Peyer's patch (tissue), 4 donors: ENCODE results near the gene LBH. TPM values are rescaled to one million over a fixed set of nuclear protein-coding genes. Genes with fewer than 3 reads are reported as not detected.

Experiments
- DNase-seq, 3 donors: peaks; one replicate each; pipeline ENCODE4 v3.0.0-alpha.2; 2017 to 2019
- H3K27ac ChIP-seq, 4 donors: fragments of 200-600 bp; sonication (generic); one replicate each; pipeline ENCODE4 v1.5.1; 2016 to 2019
- H3K27me3 ChIP-seq, 2 donors: fragments of 200-600 bp; sonication (generic); one replicate each; pipeline ENCODE4 v1.5.1; 2019
- H3K36me3 ChIP-seq, 3 donors: fragments of 200-600 bp; sonication (generic); one replicate each; pipeline ENCODE4 v1.5.1; 2016 to 2019
- H3K4me1 ChIP-seq, 4 donors: fragments of 200-600 bp; sonication (generic); one replicate each; pipeline ENCODE4 v1.5.1; 2016 to 2019
- H3K4me3 ChIP-seq, 4 donors: fragments of 200-600 bp; sonication (generic); 1 replicate in 3 of 4; 2 replicates in 1 of 4; pipeline ENCODE4 v1.5.1; 2016 to 2019; ENCODE audit warnings: mild to moderate bottlenecking in 1 of 4
- H3K9me3 ChIP-seq, 4 donors: fragments of 200-600 bp; sonication (generic); one replicate each; pipeline ENCODE4 v1.5.1; 2016 to 2019; ENCODE audit warnings: mild to moderate bottlenecking in 1 of 4
- CTCF ChIP-seq, 6 experiments: fragments of 450-650 bp in 4 of 6; fragments of 200-600 bp in 2 of 6; sonication (generic) in 1 of 6; IDR thresholded peaks; one replicate each; pipeline ENCODE4 v1.5.1; 2017 to 2019; ENCODE audit warnings: antibody characterized with exemption in 6 of 6, mild to moderate bottlenecking in 3 of 6, moderate library complexity in 1 of 6
- POLR2A ChIP-seq, 2 donors: fragments of 450-650 bp; IDR thresholded peaks; one replicate each; pipeline ENCODE4 v1.5.1; 2017; ENCODE audit warnings: antibody characterized with exemption in 2 of 2, mild to moderate bottlenecking in 2 of 2, moderate library complexity in 2 of 2
- total RNA-seq, 4 donors: library from RNA; depleted of rRNA; stranded (reverse); fragments of >200 nt; gene quantifications; one replicate each; pipeline ENCODE4 v1.1.0, GENCODE V29; 2016

Gene LBH
- total RNA-seq, 4 donors from 2014 or later = 10.9 to 44.6 (median 14.8) TPM

- Histone ChIP-seq H3K4me1 (peaks cover 4 to 26% (median 14%) of the 10 kb centered on the region in 4 donors), H3K27ac (peak overlapping the region in 1 of 4 donors; percentile 21), H3K4me3 (no peak overlapping the region), H3K36me3 (no peaks in the 10 kb centered on the region), H3K9me3 (no peaks in the 10 kb centered on the region), H3K27me3 (no peaks in the 10 kb centered on the region)
- DNase-seq = no peak
- TF ChIP-seq CTCF (IDR thresholded peaks at IDR 0.05) (no peak), POLR2A (IDR thresholded peaks at IDR 0.05) (no peak)
Measured at GRCh38 chr2:30249354-30249753, 18.0 kb downstream of the LBH start.

GRCh38 chr2:30250421-30250820 is 19.1 kb downstream of the LBH start:
- peaks cover 4 to 26% (median 14%) of the 10 kb centered on the region in 4 donors for H3K4me1 ChIP-seq

GRCh38 chr2:30252723-30253701 is 21.7 kb downstream of the LBH start:
- no peaks in the 10 kb centered on the region for H3K36me3 ChIP-seq
- no peak overlapping the region for H3K4me3 ChIP-seq
- H3K9me3 ChIP-seq = no peaks in the 10 kb centered on the region
- peaks cover 4 to 31% (median 15%) of the 10 kb centered on the region in 4 donors for H3K4me1 ChIP-seq
- DNase-seq = peak in 2 of 3 donors; percentile 64 to 71
- no peaks in the 10 kb centered on the region for H3K27me3 ChIP-seq
- peak overlapping the region; percentile 15 to 73 (median 63) for H3K27ac ChIP-seq
- TF ChIP-seq CTCF (IDR thresholded peaks at IDR 0.05) (peak in 1 of 6 experiments; percentile 2), POLR2A (IDR thresholded peaks at IDR 0.05) (no peak)

More at GRCh38 chr2:30250421-30250820, 19.1 kb downstream of the LBH start:
- H3K27me3 ChIP-seq = no peaks in the 10 kb centered on the region
- H3K4me3 ChIP-seq = no peak overlapping the region
- H3K27ac ChIP-seq = peak overlapping the region in 1 of 4 donors; percentile 6
- TF ChIP-seq POLR2A (IDR thresholded peaks at IDR 0.05) (no peak), CTCF (IDR thresholded peaks at IDR 0.05) (no peak)
- DNase-seq = no peak
- H3K36me3 ChIP-seq = no peaks in the 10 kb centered on the region
- no peaks in the 10 kb centered on the region for H3K9me3 ChIP-seq

DNA sequence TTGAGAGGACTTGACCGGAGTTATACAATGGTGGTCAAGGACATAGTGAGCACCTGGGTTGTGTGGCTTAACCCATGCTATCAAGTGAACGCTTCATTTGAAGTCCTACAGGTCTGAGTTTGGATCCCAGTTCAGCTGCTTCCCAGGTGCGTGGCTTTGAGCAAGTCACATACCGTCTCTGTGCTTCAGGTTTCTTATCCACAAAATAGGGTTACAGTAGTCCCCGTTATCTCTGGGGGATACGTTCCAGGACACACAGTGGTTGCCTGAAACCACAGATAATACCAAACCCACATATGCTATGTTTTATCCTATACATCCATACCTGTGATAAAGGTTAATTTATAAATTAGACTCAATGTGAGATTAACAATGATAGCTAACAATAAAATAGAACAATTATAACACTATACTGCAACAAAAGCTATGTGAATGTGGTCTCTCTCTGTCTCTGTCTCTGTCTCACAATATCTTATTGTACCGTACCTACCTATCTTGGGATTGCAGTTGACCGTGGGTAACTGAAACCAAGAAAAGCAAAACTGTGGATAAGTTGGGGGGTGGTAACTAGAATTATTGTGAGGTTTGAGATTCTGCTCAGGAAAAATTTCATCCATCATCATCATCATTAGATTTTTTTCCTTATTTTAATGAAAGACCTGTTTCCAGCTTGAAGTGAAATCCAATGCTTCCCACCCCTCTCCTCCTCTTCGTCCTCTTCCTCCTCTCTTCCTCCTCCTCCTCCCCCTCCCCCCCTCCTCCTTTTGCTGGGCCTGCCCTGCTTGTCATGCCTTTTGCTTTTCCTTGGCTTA is 22.7 kb downstream of the LBH start:
- Histone ChIP-seq H3K4me3 (no peak overlapping the region), H3K27me3 (no peaks in the 10 kb centered on the region), H3K27ac (peak overlapping the region in 3 of 4 donors; percentile 18 to 73 (median 67)), H3K4me1 (peaks cover 4 to 31% (median 15%) of the 10 kb centered on the region in 4 donors), H3K36me3 (peaks cover 0 to 10% (median 0%) of the 10 kb centered on the region in 3 donors), H3K9me3 (no peaks in the 10 kb centered on the region)
- DNase-seq = no peak
- TF ChIP-seq CTCF (IDR thresholded peaks at IDR 0.05) (no peak), POLR2A (IDR thresholded peaks at IDR 0.05) (no peak)

DNA sequence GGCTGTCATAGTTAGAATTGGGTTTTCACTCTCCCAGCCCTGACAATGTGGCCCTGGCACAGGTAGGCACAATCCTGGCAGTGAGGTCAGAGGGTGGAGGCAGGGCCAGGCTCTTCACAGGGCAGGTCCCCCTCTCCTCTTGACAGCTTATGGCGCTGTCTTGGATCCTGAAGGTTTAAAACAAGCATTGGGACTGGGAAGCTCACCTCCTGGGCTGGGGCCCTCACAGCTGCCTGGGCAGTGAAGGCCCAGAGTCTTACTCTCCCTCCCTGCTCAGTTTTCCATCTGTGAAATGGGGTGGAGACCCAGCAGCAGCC is 23.3 kb downstream of the LBH start:
- DNase-seq = no peak
- TF ChIP-seq CTCF (IDR thresholded peaks at IDR 0.05) = no peak
- H3K9me3 ChIP-seq = no peaks in the 10 kb centered on the region
- no peaks in the 10 kb centered on the region for H3K27me3 ChIP-seq
- H3K4me1 ChIP-seq = peaks cover 4 to 31% (median 15%) of the 10 kb centered on the region in 4 donors
- no peak overlapping the region for H3K4me3 ChIP-seq
- peak overlapping the region in 2 of 4 donors; percentile 18 to 23 for H3K27ac ChIP-seq
- H3K36me3 ChIP-seq = peaks cover 0 to 13% (median 0%) of the 10 kb centered on the region in 3 donors
